ENCODE measurements around the gene ASCC3.

GRCh38 chr6:100622907-100623692 is 258.0 kb downstream of the ASCC3 start:
- TF ChIP-seq, protein P1, sequence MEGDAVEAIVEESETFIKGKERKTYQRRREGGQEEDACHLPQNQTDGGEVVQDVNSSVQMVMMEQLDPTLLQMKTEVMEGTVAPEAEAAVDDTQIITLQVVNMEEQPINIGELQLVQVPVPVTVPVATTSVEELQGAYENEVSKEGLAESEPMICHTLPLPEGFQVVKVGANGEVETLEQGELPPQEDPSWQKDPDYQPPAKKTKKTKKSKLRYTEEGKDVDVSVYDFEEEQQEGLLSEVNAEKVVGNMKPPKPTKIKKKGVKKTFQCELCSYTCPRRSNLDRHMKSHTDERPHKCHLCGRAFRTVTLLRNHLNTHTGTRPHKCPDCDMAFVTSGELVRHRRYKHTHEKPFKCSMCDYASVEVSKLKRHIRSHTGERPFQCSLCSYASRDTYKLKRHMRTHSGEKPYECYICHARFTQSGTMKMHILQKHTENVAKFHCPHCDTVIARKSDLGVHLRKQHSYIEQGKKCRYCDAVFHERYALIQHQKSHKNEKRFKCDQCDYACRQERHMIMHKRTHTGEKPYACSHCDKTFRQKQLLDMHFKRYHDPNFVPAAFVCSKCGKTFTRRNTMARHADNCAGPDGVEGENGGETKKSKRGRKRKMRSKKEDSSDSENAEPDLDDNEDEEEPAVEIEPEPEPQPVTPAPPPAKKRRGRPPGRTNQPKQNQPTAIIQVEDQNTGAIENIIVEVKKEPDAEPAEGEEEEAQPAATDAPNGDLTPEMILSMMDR (IDR thresholded peaks at IDR 0.05), result no peak
- no peak for TF ChIP-seq EP300 (IDR thresholded peaks at IDR 0.05)
